HepG2 (cell line): Measurements from ENCODE around the gene EEA1. TPM values are rescaled to one million over a fixed set of nuclear protein-coding genes. Genes with fewer than 3 reads are reported as not detected.
A peak's percentile ranks its signal among the peaks of the same experiment; 100 is the strongest.

Experiments used
- AGO2 ChIP-seq: fragments of 200-400 bp; formaldehyde crosslinking; optimal IDR thresholded peaks from 2 replicates; pipeline ENCODE3; 2017; ENCODE audit warnings: mild to moderate bottlenecking, low read depth, low read length, moderate library complexity
- AHDC1 ChIP-seq: sonication (generic); formaldehyde crosslinking; IDR thresholded peaks from 2 replicates; pipeline ENCODE4 v1.5.1; 2020; ENCODE audit warnings: mild to moderate bottlenecking, missing genetic modification reagents, borderline replicate concordance
- CREBL2 ChIP-seq: sonication (generic); formaldehyde crosslinking; IDR thresholded peaks from 2 replicates; pipeline ENCODE4 v1.8.1; 2023; ENCODE audit warnings: missing genetic modification reagents, mild to moderate bottlenecking, borderline replicate concordance
- KLF15 ChIP-seq: sonication (generic); formaldehyde crosslinking; IDR thresholded peaks from 2 replicates; pipeline ENCODE4 v1.8.1; 2023; ENCODE audit warnings: borderline replicate concordance, mild to moderate bottlenecking, inconsistent platforms, missing genetic modification reagents, mixed read lengths
- MBD4 ChIP-seq: IDR thresholded peaks from 2 replicates; pipeline ENCODE4 v1.6.1; 2012; ENCODE audit warnings: low read length, inconsistent platforms, borderline replicate concordance
- MEIS2 ChIP-seq: sonication (generic); formaldehyde crosslinking; IDR thresholded peaks from 2 replicates; pipeline ENCODE4 v1.9.0; 2021; ENCODE audit warnings: mild to moderate bottlenecking, missing genetic modification reagents
- MIER2 ChIP-seq: IDR thresholded peaks from 2 replicates; pipeline ENCODE4 v1.6.1; 2016; ENCODE audit warnings: missing biosample characterization, missing genetic modification reagents
- PHF20 ChIP-seq: sonication (generic); formaldehyde crosslinking; IDR thresholded peaks from 2 replicates; pipeline ENCODE4 v1.5.0; 2020; ENCODE audit warnings: mild to moderate bottlenecking, missing genetic modification reagents
- PTBP1 ChIP-seq: fragments of 200-400 bp; formaldehyde crosslinking; IDR thresholded peaks from 2 replicates; pipeline ENCODE4 v1.6.1; 2018; ENCODE audit warnings: low read length, low read depth; ENCODE audit not compliant: poor library complexity, severe bottlenecking
- SAP130 ChIP-seq: IDR thresholded peaks from 2 replicates; pipeline ENCODE4 v1.6.1; 2016; ENCODE audit warnings: low read depth
- THAP11 ChIP-seq: IDR thresholded peaks from 2 replicates; pipeline ENCODE4 v1.6.1; 2016; ENCODE audit warnings: missing biosample characterization, missing genetic modification reagents
- THYN1 ChIP-seq: sonication (generic); formaldehyde crosslinking; IDR thresholded peaks from 2 replicates; pipeline ENCODE4 v1.8.1; 2023; ENCODE audit warnings: low read depth, mild to moderate bottlenecking, moderate library complexity, missing genetic modification reagents, borderline replicate concordance
- TOE1 ChIP-seq: sonication (generic); formaldehyde crosslinking; IDR thresholded peaks from 2 replicates; pipeline ENCODE4 v1.4.0; 2020; ENCODE audit warnings: mild to moderate bottlenecking, missing genetic modification reagents
- XRCC5 ChIP-seq: fragments of 200-400 bp; formaldehyde crosslinking; optimal IDR thresholded peaks from 2 replicates; pipeline ENCODE3; 2017; ENCODE audit warnings: mild to moderate bottlenecking, low read length
- ZBTB10 ChIP-seq: sonication (generic); formaldehyde crosslinking; IDR thresholded peaks from 2 replicates; pipeline ENCODE4 v1.4.0; 2020; ENCODE audit warnings: missing genetic modification reagents, borderline replicate concordance
- ZNF572 ChIP-seq: sonication (generic); formaldehyde crosslinking; IDR thresholded peaks from 2 replicates; pipeline ENCODE4 v1.5.1; 2020; ENCODE audit warnings: mild to moderate bottlenecking, missing genetic modification reagents
- ZNF737 ChIP-seq: sonication (generic); formaldehyde crosslinking; IDR thresholded peaks from 2 replicates; pipeline ENCODE4 v1.5.0; 2020; ENCODE audit warnings: missing genetic modification reagents, mild to moderate bottlenecking, borderline replicate concordance
- ZNF850 ChIP-seq: sonication (generic); formaldehyde crosslinking; conservative IDR thresholded peaks from 2 replicates; pipeline ENCODE4 v1.9.0; 2021; ENCODE audit warnings: mild to moderate bottlenecking, missing genetic modification reagents
- polyA plus RNA-seq, 8 experiments: library from polyadenylated mRNA; depleted of rRNA in 3 of 8; stranded (reverse) in 7 of 8; unstranded in 1 of 8; fragments of >200 nt; fragmentation: Illumina TruSeq in 4 of 8; extraction: Trizol in 4 of 8; gene quantifications; 2 replicates each; pipeline versions ENCODE4 v1.2.1 to v1.2.3, GENCODE V29; 2011 to 2016; ENCODE audit warnings: low read depth in 4 of 8, missing spikeins in 1 of 8, mixed read lengths in 1 of 8; ENCODE audit not compliant: insufficient read depth in 1 of 8
- total RNA-seq, 5 experiments: library from RNA; depleted of rRNA; stranded (reverse); fragments of >200 nt; fragmentation: Illumina TruSeq; extraction: Trizol; gene quantifications; 2 replicates each; pipeline ENCODE4 v1.2.3, GENCODE V29; 2016; ENCODE audit warnings: low read depth in 1 of 5

EEA1 gene
- total and polyA plus RNA-seq, 2 of the 13 experiments (the other 11 are each of a cell fraction or from before 2014, with no cell fraction given) = 5.0 to 19.3 TPM

GRCh38 chr12:92947589-92948215 is 18.6 kb upstream of the EEA1 start (continued):
- peak; percentile 38; the same call in 1 of the 2 replicates for TF ChIP-seq AHDC1 (CRISPR knock-in tag)
- TF ChIP-seq PTBP1 = no peak
- no peak for TF ChIP-seq KLF15 (CRISPR knock-in tag)
- TF ChIP-seq MIER2 (CRISPR knock-in tag) = no peak
- TF ChIP-seq ZNF850 = no peak
- no peak for TF ChIP-seq MEIS2
- TF ChIP-seq ZNF737 (CRISPR knock-in tag) = no peak
- no peak for TF ChIP-seq AGO2
- no peak for TF ChIP-seq THAP11 (CRISPR knock-in tag)
- TF ChIP-seq XRCC5 = no peak
- no peak for TF ChIP-seq PHF20 (CRISPR knock-in tag)
- TF ChIP-seq CREBL2 (CRISPR knock-in tag) = no peak
- TF ChIP-seq TOE1 (CRISPR knock-in tag) = no peak
- TF ChIP-seq THYN1 (CRISPR knock-in tag) = no peak
- TF ChIP-seq MBD4 = no peak
- TF ChIP-seq ZBTB10 (CRISPR knock-in tag) = no peak
- TF ChIP-seq ZNF572 (CRISPR knock-in tag) = no peak
- TF ChIP-seq SAP130 (CRISPR knock-in tag) = peak; percentile 20; the same call in 1 of the 2 replicates
